OCI-LY1 (cell line): ENCODE data around the gene N4BP2L2.

ENCODE experiments used
- CTCF ChIP-seq: fragments of 200-600 bp; sonication (generic), shearing (Covaris generic); IDR thresholded peaks from 2 replicates; pipeline ENCODE4 v1.5.1; 2017; ENCODE audit warnings: mild to moderate bottlenecking, antibody characterized with exemption, low read length, moderate library complexity, mixed read lengths
- EZH2 ChIP-seq: fragments of 200-600 bp; sonication (generic), shearing (Covaris generic); IDR thresholded peaks from 2 replicates; pipeline ENCODE4 v1.8.0; 2017; ENCODE audit warnings: borderline replicate concordance, mixed run types, mild to moderate bottlenecking, antibody characterized with exemption, low read length, moderate library complexity, mixed read lengths

- TF ChIP-seq CTCF (no peak), EZH2 (no peak)
These were observed 108.4 kb downstream of the N4BP2L2 start for GRCh38 chr13:32430018-32430747.
